Stimulated activated CD4-positive, alpha-beta T cell treated with anti-CD3 and anti-CD28 coated beads, Interleukin-1b, Interleukin-23, amount 100 ng/mL, for 24 hours (primary cell): ENCODE data around the gene SBF1.

Experiments used
- DNase-seq, 4 experiments: peaks; one replicate each; pipeline ENCODE4 v3.0.0-alpha.2; 2020; ENCODE audit warnings: low read depth in 4 of 4, low spot score in 1 of 4

The SBF1 gene

DNA sequence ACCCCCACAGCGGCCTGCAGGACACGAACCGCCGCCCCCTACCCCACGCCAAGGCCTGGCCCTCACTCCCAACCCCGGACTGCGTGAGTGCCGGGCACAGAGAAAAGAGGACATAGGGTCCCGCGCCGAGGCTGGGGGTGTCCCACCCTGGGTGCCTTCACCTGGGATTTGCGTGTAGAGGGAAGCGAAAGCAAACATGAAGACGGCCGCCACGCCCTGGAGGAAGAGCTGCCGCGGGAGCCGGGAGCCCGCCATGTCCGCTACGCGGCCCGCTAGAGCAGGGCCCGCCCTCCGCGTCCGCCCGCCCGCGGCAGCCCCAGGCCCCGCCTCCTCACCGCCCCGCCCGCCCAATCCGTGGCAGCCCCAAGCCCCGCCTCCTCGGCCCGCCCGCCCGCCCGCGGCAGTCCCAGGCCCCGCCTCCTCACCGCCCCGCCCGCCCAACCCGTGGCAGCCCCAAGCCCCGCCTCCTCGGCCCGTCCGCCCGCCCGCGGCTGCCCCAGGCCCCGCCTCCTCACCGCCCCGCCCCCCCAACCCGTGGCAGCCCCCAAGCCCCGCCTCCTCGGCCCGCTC, 32.7 kb upstream of the SBF1 start, which contains the start of gene LMF2:
LMF2 (minus strand) TSS at position 282 of the 570 bp plus-strand sequence; CDS start at position 255, 27 bp downstream.
- peak; percentile 86 to 96 (median 88) for DNase-seq

DNA sequence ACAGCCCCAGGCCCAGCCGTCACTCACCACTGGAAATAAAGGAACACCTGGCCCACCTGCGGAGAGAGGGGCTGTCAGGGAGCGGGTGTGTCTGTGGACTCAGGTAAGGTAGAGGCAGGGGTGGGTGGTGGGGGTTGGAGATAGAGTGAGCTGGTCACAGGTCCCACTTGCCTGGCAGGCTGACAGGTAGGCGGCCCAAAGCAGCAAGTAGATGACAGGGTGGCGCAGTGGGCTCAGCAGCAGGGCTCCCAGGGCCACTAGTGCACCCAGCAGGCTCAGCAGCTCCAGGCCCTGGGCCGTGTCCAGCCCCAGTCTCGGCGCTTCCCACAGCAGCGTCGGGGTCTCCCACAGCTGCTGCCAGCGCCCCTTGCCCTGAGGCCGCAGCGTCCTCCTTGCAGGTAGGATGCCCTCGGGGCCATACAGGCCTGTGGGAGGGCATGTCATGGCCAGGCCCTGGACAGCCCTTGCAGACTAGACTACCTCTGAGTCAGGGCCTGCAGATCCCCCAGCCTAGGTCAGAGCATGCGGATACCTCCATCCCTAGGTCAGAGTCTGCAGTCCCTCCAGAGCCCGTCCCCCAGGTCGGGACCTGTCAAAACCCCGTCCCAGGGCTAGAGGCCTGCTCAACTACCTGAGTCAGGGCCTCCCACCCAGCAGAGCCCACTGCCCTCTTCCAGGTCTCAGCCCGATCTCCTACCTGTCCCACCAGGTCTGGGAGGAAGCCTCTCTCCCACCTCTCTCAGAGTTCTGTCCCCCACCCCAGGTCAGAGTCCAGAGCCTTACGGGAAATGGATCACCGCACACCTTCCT, 32.0 kb upstream of the SBF1 start:
- no peak for DNase-seq

DNA sequence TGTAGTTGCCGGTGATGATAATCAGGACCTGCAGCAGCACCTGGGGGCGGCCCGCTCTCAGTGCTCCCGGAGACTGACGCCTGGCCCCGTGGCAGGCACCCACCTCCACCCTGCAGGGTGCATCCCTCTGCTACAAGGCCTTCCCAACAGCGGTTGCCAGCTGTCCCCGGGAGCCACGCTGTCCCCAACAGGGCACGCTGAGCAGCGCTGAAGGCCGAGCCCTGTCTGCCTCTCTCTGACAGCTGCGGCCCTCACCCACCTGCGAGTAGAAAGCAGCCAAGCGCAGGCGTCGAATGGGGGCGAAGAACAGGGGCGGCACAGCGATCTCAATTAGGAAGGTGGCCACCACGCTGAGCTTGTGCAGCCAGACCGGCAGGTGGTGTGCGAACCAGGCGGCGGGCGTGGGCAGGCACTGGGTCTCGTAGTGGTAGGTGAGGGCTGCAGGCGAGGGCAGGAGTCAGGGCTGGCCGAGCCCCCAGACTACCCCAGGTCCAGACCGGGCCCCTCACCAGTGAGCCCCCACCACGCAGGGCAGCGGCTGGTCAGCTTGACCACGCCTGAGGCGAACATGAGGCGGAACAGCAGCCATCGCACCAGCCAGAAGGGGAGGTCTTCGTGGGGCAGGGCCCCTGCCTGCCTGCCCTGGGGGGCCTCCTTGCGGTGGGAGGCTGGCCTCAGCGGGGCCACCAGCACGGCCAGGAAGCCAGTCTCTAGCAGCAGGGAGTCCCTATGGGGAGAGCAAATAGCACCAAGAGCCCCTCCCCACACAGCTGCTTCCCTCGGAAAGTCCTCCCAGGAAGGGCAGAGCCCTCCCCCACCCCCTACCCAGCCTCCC, 31.2 kb upstream of the SBF1 start:
- no peak for DNase-seq

DNA sequence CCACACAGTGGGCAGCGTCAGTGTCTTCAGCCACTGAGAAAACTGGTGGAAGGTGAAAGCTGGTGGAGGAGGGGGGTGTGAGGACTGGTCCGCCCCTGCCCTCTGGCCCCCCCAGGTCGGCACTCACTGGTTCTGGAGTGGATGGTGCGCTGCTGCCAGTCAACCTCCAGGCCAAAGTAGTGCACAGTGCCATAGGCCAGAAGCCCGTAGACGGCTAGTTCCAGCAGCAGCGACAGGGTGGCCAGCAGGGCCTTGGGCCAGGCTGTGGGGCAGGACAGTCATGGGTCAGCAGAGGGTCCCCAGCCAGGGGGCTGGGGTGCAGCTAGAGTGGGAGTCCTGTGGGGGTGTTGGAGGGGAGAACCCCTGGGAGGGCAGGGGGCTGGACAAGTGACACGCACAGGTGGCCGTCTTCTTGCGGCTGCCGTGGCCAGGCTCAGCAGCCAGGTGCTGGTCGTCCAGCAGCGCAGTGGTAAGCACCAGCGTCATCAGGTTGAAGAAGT, 30.5 kb upstream of the SBF1 start:
- no peak for DNase-seq

DNA sequence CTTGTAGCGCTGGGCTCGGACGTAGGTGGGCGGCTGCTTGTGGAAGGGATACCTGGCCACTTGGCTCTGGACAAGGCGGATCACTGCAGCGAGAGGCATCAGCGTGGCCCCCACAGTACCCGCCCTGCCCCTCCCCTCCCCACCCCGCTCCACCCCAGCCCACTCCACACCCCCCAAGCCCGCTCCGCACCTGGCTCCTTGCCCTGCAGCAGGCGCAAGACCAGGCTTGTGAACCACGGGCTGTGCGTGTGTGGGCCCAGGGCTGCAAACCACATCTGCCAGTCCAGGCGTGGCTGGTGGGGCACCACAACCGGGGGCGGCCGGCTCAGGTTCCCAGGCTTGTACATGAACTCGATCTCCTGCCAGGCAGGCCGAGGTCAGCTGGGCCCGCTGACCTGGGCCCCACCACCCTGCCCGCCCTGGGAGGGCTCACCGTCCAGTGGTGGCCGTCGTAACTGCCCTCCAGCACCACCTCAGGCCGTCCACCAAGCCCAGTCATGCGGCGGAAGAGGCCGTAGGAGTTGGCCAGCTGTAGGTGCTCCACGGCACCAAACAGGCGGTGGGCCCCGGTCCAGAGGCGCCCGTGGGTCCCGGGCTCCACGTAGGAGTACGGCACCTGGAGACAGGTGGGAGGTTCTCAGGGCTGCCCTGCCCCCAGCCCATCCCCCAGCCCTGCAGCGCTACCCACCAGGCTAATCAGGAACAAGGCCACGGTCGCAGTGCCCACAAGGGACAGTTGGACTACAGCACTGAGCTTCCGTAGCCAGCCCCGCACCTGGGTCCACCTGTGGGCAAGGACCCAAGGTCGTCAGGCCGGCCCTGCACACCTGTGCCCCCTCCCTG, 29.8 kb upstream of the SBF1 start:
- no peak for DNase-seq

DNA sequence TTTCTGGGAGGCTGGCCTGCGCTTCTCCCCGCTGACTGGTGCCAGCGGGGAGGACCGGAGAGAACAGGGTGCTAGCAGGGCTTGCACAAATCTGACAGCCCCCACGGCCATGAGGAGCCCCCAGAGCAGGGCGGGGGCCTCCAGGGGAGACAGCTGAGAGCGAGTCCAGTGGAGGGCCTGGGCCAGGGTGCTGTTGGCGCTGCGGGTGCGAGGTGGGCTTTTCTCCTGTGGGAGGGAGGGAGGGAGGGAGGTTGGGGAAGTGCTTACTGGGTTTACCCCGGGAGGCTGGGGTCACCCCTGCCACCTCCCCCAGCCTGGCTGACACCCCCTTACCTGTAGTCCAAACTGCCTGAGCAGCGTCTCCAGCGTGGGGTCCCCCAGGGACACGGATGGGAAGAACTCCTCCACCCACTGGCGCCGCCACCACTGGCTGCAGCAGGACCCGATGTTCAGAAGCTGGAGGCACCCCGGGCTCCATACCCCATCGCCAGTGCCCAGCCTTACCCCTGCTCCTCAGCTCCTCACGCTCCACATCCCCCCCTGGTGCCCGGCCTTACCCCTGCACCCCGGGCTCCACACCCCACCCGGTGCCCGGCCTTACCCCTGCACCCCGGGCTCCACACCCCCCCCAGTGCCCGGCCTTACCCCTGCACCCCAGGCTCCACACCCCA, 28.8 kb upstream of the SBF1 start:
- no peak for DNase-seq

DNA sequence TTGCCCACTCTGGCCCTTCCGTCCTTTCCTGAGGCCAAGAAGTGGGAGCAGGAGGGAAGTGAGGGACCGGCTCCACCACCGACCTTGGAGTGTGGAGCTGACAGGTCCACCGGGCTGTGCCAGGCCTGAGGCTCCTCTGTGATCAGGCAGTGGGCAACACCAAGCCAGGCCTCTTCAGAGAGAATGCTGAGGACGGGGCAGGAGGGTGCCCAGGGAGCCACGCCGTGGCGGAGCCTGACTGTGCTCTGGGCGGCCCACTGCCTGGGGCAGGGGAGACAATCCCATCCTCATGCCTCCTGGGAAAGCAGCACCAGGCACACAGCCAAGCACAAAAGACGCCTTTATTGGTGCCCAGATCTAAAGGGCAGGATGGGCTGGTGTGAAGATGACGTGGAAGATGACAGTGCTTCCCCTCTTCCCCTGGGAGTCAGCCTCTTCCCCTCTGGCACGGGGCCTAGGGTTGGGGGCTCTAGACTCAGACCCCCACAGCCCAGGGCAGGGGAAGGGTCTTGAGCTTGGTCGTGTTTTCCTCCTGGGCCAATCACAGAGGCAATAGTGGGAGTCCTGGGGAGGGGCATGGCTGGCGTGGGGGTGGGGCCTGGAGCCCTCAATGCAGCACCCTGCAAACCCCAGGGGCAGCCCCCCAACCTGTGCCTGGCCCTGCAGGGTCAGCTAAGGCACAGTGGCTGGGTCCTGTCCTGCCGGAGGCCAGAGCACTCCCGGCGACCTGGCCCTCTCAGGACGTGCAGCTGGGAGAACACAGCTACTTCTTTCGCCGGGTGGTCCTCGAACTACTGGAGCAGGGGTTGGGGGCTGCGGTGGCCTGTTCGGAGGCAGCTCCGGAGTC, 28.0 kb upstream of the SBF1 start:
- DNase-seq, result no peak

DNA sequence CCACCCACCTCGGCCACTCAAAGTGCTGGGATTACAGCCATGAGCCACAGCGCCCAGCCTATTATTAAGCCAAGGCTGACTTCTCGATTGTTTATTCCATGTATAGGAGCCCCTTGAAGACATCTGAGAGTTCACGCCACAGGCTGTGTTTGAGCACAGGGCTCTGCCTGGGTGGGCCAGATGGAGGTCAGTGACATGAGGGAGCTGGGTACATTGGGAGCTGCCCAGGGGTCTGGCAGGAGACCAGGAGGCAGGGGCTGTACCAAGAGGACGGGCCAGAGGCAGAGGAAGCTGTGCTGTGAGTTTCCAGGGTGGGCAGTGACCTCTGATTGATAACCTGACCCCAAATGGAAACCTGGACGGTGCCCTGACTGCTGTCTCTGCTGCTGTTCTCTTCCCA, 27.3 kb upstream of the SBF1 start:
- no peak for DNase-seq

DNA sequence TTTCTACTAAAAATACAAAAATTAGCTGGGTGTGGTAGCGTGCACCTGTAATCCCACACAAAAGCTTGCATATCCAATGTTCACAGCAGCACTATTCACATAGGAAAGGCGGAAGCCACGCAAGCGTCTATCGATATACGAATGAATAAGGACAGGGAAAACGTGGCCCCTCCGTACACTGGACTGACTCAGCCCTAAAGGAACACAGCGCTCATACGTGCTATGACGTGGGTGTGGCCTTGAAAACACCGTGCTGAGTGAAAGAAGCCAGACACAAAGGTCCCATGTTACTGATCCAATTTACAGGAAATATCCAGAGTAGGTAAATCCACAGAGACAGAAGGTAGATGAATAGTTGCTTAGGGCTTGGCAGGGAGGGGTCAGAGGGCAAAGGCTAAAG, 25.6 kb upstream of the SBF1 start:
- DNase-seq, result no peak

DNA sequence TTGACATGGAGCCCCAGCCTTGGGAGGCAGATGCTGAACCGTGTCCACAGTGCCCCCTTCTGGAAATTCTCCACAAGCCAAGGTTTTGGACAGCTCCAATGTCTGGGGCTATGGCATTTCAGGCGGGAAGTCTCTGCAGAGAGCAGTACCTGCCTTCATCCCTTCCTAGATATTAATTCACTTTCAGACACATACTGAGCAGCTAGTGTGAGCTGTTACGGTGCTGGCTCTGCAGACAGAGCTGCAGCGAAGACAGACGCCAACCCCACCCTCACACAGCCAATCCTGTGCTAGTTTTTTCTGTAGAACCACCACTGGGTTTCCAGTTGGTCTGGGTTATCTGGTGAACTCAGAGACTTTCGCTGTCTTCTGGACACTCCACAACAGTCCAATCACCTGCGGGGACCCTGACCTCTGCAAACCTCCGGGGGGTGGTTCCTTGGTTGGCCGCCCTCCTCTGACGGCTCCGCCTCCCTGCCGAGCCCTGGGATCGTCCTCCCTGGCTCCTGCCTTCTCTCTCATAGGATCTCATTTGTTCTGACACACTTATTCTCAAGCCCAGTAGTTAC, 23.6 kb upstream of the SBF1 start:
- peak; percentile 31 to 50 (median 44) for DNase-seq

DNA sequence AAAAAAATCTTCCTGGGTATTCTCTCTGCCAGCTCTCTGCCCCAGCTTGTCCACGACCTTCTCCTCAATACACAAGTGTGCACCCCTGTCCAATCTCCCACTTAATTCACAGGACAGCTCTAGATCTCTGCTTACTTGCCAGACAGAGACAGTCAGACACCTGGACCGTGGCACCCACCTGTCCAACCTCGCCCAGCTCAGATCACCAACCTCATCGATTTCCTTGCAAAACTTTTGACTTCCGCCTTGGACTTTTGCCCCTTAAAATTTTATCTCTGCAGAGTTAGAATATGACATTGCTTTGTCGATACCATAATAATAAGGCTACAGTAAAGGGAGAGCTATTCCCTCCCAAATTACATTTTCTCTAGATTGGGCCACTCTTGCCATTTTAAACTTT, 22.3 kb upstream of the SBF1 start:
- no peak for DNase-seq

DNA sequence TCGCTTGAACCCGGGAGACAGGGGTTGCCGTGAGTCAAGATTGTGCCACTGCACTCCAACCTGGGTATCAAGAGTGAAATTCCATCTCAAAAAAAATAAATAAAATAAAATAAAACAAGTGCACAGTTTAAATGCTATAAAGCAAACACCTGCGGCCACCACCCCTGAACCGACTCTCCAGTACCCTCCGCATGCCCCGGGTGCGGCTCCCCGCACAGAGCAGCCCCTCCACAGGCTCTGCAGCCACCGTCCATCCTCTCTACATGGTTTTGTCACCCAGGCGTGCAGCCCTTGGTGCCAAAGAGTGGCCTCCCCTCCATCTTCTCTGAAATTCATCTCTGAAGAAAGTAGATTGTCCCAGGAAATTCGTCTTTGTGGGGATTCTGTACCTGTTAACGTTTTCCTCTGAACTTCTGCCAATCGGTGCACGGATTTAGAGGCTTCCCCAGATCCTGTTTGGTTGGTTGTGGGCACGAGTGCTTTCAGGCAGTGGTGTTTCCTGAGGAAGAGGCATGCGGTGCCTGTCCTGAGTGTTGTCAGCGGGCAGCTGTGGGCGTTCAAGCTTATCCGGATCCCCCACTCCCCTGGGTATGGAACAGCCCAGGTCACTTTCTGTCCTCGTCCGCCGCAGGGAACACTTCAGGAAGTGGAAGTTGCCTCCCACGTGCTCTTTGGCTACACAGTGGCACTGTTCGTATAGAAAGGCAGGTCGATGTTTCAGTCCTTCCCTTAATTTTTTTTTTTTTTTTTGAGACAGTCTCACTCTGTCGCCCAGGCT, 15.9 kb upstream of the SBF1 start:
- DNase-seq, result no peak

DNA sequence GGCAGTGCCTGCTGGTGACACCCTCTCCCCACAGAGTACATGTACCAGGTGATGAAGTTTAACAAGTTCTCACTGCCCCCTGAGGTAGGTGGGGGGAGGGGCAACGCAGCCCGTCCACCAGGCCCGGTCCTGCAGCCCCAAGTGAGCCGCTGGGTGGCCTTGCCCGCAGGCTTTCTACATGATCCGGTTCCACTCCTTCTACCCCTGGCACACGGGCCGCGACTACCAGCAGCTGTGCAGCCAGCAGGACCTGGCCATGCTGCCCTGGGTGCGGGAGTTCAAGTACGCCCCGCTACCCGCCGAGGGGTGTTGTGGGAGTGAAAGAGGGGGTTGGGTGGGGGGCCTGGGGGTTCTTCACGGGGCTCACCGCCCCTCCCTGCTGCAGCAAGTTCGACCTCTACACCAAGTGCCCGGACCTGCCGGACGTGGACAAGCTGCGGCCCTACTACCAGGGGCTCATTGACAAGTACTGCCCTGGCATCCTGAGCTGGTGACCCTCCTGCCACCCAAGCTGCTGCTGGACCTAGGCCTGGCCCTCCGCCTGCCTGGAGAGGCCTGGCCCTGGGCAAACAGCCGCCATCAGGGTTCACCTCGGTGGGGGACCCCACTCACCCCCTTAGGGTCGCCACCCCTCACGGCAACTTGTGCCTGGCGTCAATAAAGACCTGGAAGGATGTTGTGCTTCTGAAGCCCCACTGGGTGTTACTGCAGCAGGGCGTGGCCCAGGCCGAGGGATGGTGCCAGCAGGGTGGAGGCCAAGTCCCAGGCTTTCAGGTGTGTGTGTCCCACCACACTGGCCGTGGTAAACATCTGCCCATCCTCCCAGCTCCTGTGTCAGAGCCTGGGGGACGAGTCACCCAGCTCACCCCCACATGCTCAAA, 14.8 kb upstream of the SBF1 start:
- no peak for DNase-seq

DNA sequence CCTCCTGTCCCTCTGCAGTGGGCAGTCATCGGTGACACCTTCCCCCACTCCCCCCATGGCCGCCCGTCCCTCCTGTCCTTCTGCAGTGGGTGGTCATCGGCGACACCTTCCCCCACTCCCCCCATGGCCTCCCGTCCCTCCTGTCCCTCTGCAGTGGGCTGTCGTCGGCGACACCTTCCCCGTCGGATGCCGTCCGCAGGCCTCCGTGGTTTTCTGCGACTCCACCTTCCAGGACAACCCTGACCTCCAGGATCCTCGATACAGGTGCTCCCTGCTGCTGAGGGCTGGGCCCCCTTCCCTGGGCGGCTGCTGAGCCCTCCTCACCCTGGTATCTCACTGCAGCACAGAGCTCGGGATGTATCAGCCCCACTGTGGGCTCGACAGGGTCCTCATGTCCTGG, 14.1 kb upstream of the SBF1 start:
- DNase-seq, result no peak

DNA sequence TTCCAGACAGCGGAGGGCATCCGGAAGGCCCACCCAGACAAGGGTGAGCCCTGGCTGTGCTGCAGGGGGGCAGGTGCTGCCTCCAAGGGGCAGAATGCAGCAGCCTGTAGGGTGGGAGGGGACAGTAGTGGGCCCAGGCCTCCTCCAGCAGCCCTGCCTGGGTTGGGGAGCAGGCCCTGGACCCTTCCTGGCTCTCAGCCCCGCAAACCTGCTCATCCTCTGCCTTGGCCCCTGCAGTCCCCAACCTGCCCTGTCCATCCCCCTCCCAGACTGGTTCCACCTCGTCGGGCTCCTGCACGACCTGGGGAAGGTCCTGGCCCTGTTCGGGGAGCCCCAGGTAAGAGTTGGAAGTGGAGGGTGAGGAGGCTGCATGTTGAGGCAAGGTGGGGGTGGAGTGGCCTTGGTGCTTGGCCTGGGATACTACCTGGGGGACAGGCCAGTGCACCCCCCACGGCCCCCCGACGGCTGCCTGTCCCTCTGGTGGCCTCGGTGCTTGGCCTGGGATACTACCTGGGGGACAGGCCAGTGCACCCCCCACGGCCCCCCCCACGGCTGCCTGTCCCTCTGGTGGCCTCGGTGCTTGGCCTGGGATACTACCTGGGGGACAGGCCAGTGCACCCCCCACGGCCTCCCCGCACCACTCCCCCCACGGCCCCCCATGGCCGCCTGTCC, 13.3 kb upstream of the SBF1 start:
- no peak for DNase-seq

DNA sequence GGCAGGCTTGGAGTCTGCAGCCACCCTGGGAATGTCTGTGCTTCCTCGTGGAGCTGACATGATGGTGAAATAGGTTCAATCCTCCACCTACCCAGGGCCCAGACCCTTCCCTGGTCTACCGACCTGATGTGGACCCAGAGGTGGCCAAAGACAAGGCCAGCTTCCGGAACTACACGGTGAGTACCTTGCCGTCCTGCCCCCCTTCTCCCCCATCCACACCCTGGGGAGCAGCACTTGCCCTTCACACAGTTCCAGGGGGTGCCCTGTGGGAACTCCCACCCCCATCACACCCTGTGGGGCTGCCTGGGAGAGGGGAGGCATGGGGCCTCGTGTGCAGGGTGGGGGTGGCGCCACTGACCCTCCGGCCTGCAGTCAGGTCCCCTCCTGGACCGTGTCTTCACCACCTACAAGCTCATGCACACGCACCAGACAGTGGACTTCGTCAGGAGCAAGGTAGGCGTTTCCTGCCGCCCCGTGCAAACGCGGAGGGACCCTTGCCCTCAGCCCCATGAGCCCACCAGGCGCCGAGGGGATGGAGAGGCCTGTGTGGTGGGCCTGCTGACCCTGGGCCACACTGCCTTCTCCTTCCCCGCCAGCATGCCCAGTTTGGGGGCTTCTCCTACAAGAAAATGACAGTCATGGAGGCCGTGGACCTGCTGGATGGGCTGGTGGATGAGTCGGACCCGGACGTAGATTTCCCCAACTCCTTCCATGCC, 12.6 kb upstream of the SBF1 start:
- no peak for DNase-seq
